WI38 (cell line): ENCODE measurements around the gene CELA2B.
"Not testable (repeated sequence)": the region's sequence is repeated elsewhere in the genome, so short reads cannot be mapped to it uniquely, and the experiment has no call there.

Experiments
- H3K4me3 ChIP-seq: 2 replicates; pipeline ENCODE4 v1.5.1; 2011; ENCODE audit warnings: low read depth, mild to moderate bottlenecking, control low read depth, low read length
- CTCF ChIP-seq: IDR thresholded peaks from 2 replicates; pipeline ENCODE4 v1.5.1; 2012; ENCODE audit warnings: low read depth, mild to moderate bottlenecking, control low read depth, low read length

The CELA2B gene

DNA sequence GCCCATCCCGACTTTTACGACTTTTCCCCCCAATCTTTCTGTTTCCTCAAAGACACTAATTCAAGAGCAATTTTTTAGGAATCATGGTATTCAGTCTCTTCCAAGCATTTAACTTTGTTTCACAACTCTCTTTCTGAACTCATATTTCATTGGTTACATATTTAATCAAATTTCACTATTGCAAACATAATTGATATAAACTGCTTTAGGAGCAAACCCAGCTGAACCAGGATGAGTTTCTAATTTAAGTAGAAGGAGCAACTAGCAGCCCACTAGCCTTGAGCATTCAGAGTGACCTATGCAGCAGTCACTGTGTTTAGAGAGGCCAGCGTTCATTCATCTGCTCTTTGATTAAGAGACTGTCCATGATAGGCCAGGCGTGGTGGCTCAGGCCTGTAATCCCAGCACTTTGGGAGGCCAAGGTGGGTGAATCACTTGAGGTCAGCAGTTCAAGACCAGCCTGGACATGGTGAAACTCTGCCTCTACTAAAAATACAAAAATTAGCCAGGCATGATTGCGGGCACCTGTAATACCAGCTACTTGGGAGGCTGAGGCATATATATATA, 1.8 kb downstream of the CELA2B start:
- TF ChIP-seq CTCF: no peak
- no peak overlapping the region for H3K4me3 ChIP-seq

DNA sequence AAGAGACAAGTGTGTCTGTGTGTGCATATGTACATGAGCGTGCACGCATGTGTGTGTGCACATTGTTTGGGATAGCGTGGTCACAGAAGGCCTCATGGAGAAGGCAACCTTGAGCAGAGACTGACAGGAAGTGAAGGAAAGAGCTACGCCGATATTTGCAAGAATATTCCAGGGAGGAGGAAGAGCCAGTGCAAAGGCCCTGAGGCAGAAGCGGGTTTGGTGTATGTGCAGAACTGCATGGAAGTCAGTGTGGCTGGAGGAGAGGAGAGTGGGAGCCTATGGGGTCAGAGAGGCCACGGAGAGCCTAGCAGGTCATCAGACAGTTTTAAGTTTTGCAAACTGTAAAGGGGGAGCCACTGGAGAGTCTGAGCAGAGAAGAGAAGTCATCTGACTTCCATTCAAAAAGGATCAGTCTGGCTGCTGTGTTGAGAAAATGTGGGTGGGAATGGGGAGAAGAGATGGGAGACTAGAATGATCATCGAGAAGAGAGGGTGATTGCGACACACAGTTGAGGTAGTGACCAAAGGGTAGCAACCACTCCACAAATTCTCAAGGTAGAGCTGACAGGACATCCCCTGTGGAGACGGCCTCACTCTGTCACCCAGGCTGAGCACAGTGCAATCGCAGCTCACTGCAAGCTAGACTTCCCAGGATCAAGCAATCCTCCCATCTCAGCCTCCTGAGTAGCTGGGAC, 3.9 kb downstream of the CELA2B start:
- no peak overlapping the region for H3K4me3 ChIP-seq
- TF ChIP-seq CTCF: no peak

DNA sequence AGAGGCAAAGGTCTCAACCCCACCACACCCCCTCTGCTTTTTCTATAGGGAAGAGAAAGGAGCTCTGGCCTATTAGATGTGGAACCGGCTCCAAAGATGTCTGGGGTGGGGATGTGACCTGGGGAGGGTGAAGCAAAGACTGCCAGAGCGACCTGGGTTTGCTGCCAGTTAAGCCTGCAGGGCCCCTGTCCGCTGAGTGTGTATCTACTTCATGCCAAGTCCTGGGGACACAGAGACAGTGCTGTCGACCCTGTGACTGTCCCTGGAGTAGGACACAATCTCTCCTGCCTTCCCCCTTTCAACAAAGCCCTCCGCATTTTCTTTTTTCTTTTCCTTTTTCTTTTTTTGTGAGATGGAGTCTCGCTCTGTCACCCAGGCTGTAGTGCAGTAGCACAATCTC, 6.6 kb downstream of the CELA2B start:
- not testable (repeated sequence) for H3K4me3 ChIP-seq

- not testable (repeated sequence) for H3K4me3 ChIP-seq
Observed at GRCh38 chr1:15482983-15483543, 7.2 kb downstream of the CELA2B start.

- H3K4me3 ChIP-seq: no peak overlapping the region
- no peak for TF ChIP-seq CTCF
Observed at GRCh38 chr1:15483971-15484370, 8.1 kb downstream of the CELA2B start.

DNA sequence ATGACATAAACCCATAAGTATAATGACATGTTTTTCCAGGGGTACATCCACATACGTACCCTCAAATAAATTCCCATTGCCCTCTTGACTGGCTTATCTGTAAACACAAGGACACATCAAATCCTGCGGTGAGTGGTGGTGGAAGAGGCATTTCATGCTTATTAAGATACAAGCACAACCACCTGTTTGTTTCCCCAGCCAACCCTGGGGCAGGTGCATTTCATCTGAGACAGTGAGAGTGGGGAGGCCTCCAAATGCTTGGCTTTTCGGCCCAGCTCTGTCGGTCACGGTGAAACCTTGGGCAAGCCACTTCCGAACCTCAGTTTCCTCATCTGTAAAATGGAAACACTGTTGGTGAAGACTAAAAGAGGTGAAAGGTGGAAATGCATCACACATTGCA, 8.5 kb downstream of the CELA2B start:
- H3K4me3 ChIP-seq: not testable (repeated sequence)

DNA sequence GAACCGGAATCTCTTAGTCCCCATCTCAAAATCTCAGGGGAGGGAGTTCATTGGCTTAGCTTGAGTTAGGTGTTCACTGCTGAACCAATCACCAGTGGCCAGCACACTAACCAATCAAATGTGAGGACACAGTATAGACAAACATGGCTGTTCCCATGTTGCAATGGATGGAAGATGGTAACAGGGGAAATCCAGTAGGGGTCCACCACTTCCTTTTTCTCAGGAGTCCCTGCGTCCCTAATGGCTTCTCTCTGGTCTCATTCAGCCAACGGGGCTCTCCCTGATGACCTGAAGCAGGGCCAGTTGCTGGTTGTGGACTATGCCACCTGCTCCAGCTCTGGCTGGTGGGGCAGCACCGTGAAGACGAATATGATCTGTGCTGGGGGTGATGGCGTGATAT, 9.7 kb downstream of the CELA2B start:
- no peak for TF ChIP-seq CTCF
- H3K4me3 ChIP-seq: no peak overlapping the region

DNA sequence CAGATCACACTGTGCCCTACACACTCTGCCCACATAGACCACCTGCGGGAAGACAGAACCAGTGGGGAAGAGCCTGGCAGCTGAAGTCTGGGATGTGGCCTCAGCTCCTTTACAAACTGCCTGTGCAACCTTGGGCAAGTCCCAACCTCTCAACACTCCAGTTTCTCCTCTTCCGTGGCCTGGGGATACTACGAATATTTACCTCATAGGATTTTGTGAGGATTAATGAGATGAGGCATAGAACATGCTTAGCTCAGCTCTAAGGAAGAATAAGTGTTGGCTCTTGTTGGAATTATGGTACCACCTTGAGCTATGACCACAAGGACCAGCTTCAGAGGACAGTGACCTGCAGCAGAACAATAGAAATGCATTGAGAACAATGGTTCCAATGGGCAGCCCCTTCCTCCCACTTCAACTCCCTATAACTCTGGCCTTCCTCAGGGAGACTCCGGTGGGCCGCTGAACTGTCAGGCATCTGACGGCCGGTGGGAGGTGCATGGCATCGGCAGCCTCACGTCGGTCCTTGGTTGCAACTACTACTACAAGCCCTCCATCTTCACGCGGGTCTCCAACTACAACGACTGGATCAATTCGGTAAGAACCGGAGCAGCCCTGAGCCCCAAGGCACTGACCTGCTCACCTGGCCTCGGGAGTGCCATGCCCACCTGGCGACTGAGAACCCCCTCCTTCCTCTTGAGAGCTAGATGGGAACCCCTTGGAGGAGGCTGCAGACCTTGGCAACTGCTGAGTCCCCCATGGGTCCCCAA, 11.1 kb downstream of the CELA2B start:
- not testable (repeated sequence) for H3K4me3 ChIP-seq

DNA sequence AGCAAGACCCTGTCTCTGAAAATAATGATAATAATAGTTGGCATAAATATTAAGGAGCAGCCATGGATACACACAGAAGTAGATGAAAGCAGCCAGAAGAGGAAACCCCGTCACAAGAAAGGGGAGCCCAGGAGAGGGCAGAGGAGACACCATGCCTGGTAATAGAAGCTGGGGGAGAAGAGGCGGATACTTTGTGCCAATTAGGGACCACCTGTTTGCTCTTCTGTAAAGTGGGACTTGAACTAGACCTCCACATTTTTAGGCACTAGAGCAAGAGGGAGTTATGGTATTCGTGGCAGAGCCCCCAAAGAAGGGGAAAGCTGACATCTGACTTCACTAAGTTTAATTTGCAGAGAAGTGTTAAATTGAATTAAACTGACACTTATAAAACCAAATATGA, 12.5 kb downstream of the CELA2B start:
- no peak overlapping the region for H3K4me3 ChIP-seq
- no peak for TF ChIP-seq CTCF
